HEK293 (cell line): ENCODE data around the gene PRKACB.
"Not testable (repeated sequence)": the region's sequence is repeated elsewhere in the genome, so short reads cannot be mapped to it uniquely, and the experiment has no call there.

Experiments
- CTCF ChIA-PET: fragments of 350-600 bp; formaldehyde crosslinking; extraction: SDS; loops from one replicate; lab custom pipeline; 2021; ENCODE audit warnings: antibody characterized with exemption; lab: Yijun Ruan, JAX
- POLR2A ChIA-PET: fragments of 300-600 bp; formaldehyde crosslinking; extraction: SDS; loops from one replicate; lab custom pipeline; 2020; ENCODE audit warnings: antibody characterized with exemption, inconsistent platforms; lab: Yijun Ruan, JAX
- H3K27ac ChIP-seq: fragments of 200-500 bp; sonication (Bioruptor generic); 2 replicates; pipeline ENCODE4 v1.5.1; 2014; ENCODE audit warnings: low read depth, low read length, control low read depth, inconsistent platforms; ENCODE audit errors: extremely low read depth
- H3K36me3 ChIP-seq, 2 experiments: fragments of 200-500 bp in 1 of 2; sonication (Bioruptor generic) in 1 of 2; 1 replicate in 1 of 2; 2 replicates in 1 of 2; pipeline ENCODE4 v1.5.1; 2014 to 2017; ENCODE audit warnings: inconsistent platforms in 2 of 2, low read length in 2 of 2; ENCODE audit not compliant: control insufficient read depth in 2 of 2, insufficient read depth in 1 of 2
- H3K4me1 ChIP-seq: fragments of 200-500 bp; sonication (Bioruptor generic); 2 replicates; pipeline ENCODE4 v1.5.1; 2014; ENCODE audit warnings: mild to moderate bottlenecking, low read length, inconsistent platforms; ENCODE audit not compliant: control insufficient read depth, insufficient read depth
- H3K4me3 ChIP-seq: 2 replicates; pipeline ENCODE4 v1.5.1; 2011; ENCODE audit warnings: low read depth, mild to moderate bottlenecking, control low read depth, low read length, moderate library complexity
- H3K9me3 ChIP-seq: fragments of 200-500 bp; sonication (Bioruptor generic); 2 replicates; pipeline ENCODE4 v1.5.1; 2014; ENCODE audit warnings: low read depth, low read length, inconsistent platforms; ENCODE audit not compliant: control insufficient read depth, insufficient read depth
- BCL11B ChIP-seq: fragments of 450-650 bp; formaldehyde crosslinking; IDR thresholded peaks from 2 replicates; pipeline ENCODE4 v1.5.1; 2016; ENCODE audit warnings: low read depth, missing biosample characterization, missing genetic modification characterization
- GLIS1 ChIP-seq: fragments of 450-650 bp; formaldehyde crosslinking; IDR thresholded peaks from 2 replicates; pipeline ENCODE4 v1.5.1; 2016; ENCODE audit warnings: missing biosample characterization, missing genetic modification characterization
- HOXD13 ChIP-seq: sonication (generic); formaldehyde crosslinking; IDR thresholded peaks from 2 replicates; pipeline ENCODE4 v1.8.0; 2022; ENCODE audit warnings: missing genetic modification reagents, borderline replicate concordance
- PRDM10 ChIP-seq: fragments of 450-650 bp; formaldehyde crosslinking; IDR thresholded peaks from 2 replicates; pipeline ENCODE4 v1.5.1; 2016; ENCODE audit warnings: missing biosample characterization, missing genetic modification characterization
- ZBTB10 ChIP-seq: fragments of 450-650 bp; formaldehyde crosslinking; IDR thresholded peaks from 2 replicates; pipeline ENCODE4 v1.5.1; 2016; ENCODE audit warnings: missing biosample characterization, missing genetic modification characterization
- ZBTB17 ChIP-seq: fragments of 450-650 bp; formaldehyde crosslinking; IDR thresholded peaks from 2 replicates; pipeline ENCODE4 v1.5.1; 2016; ENCODE audit warnings: missing biosample characterization, missing genetic modification characterization
- ZBTB8A ChIP-seq: fragments of 450-650 bp; formaldehyde crosslinking; IDR thresholded peaks from 2 replicates; pipeline ENCODE4 v1.5.1; 2016; ENCODE audit warnings: missing biosample characterization, missing genetic modification characterization
- ZNF169 ChIP-seq: fragments of 450-650 bp; formaldehyde crosslinking; IDR thresholded peaks from 2 replicates; pipeline ENCODE4 v1.5.1; 2016; ENCODE audit warnings: missing biosample characterization, missing genetic modification characterization
- ZNF184 ChIP-seq: fragments of 450-650 bp; IDR thresholded peaks from 2 replicates; pipeline ENCODE4 v1.5.1; 2018; ENCODE audit warnings: missing biosample characterization, mild to moderate bottlenecking, missing genetic modification characterization
- ZNF202 ChIP-seq: fragments of 450-650 bp; formaldehyde crosslinking; IDR thresholded peaks from 2 replicates; pipeline ENCODE4 v1.5.1; 2016; ENCODE audit warnings: missing biosample characterization, missing genetic modification characterization, borderline replicate concordance
- ZNF23 ChIP-seq: fragments of 450-650 bp; formaldehyde crosslinking; IDR thresholded peaks from 2 replicates; pipeline ENCODE4 v1.5.1; 2016; ENCODE audit warnings: missing biosample characterization, missing genetic modification characterization, borderline replicate concordance
- ZNF354C ChIP-seq: fragments of 450-650 bp; formaldehyde crosslinking; IDR thresholded peaks from 2 replicates; pipeline ENCODE4 v1.5.1; 2016; ENCODE audit warnings: missing biosample characterization, missing genetic modification characterization, low read depth, borderline replicate concordance
- ZNF514 ChIP-seq: fragments of 450-650 bp; formaldehyde crosslinking; IDR thresholded peaks from 2 replicates; pipeline ENCODE4 v1.5.1; 2016; ENCODE audit warnings: missing biosample characterization, missing genetic modification characterization
- ZNF529 ChIP-seq: fragments of 450-650 bp; formaldehyde crosslinking; IDR thresholded peaks from 2 replicates; pipeline ENCODE4 v1.5.1; 2017; ENCODE audit warnings: missing genetic modification characterization, missing biosample characterization; ENCODE audit not compliant: insufficient replicate concordance
- ZNF600 ChIP-seq: fragments of 450-650 bp; formaldehyde crosslinking; IDR thresholded peaks from 2 replicates; pipeline ENCODE4 v1.5.1; 2016; ENCODE audit warnings: missing biosample characterization, missing genetic modification characterization
- ZNF624 ChIP-seq: fragments of 450-650 bp; formaldehyde crosslinking; IDR thresholded peaks from 2 replicates; pipeline ENCODE4 v1.5.1; 2017; ENCODE audit warnings: missing biosample characterization, missing genetic modification characterization
- ZNF664 ChIP-seq: fragments of 450-650 bp; formaldehyde crosslinking; IDR thresholded peaks from 2 replicates; pipeline ENCODE4 v1.5.1; 2016; ENCODE audit warnings: missing biosample characterization, missing genetic modification characterization
- ZSCAN23 ChIP-seq: fragments of 450-650 bp; formaldehyde crosslinking; IDR thresholded peaks from 2 replicates; pipeline ENCODE4 v1.5.1; 2016; ENCODE audit warnings: missing biosample characterization, missing genetic modification characterization

PRKACB gene

GRCh38 chr1:84224905-84225304, 80.8 kb downstream of the PRKACB start:
- no peak for TF ChIP-seq ZNF202 (tag by site-specific recombination)
- no peak for TF ChIP-seq ZNF514 (tag by site-specific recombination)
- TF ChIP-seq ZBTB10 (tag by site-specific recombination): no peak
- TF ChIP-seq ZBTB8A (tag by site-specific recombination): no peak
- no peak for TF ChIP-seq PRDM10
- no peak for TF ChIP-seq ZNF529
- TF ChIP-seq ZSCAN23 (tag by site-specific recombination): no peak
- no peak for TF ChIP-seq ZNF23 (tag by site-specific recombination)
- TF ChIP-seq BCL11B (tag by site-specific recombination): no peak
- TF ChIP-seq, all 188 proteins: peak for 0
- Histone ChIP-seq H3K9me3 (no peaks in the 10 kb centered on the region), H3K36me3 (no peaks in the 10 kb centered on the region), H3K4me3 (no peak overlapping the region), H3K27ac (no peak overlapping the region), H3K4me1 (no peaks in the 10 kb centered on the region)
- CTCF ChIA-PET: no interaction called here
- POLR2A ChIA-PET: no interaction called here

DNA sequence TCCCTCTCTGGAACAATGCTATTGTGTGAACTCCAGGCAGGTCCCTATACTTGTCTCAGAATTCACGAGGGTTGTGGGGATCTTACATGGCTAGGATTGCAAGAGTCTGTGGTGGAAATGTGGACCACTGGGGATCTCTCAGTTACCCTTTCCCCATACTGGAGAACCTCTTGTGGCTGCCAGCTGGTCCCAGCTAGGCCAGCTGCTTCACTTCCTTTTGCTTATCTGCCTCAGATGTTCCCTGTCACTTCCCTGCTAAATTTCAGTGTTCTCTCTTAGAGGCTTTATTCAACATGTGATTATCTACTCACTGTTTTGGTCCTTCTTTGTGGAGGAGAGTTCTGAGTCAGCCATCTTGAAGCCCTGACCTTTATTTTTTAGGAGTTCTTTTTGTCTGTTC, 81.6 kb downstream of the PRKACB start:
- H3K9me3 ChIP-seq: no peaks in the 10 kb centered on the region
- POLR2A ChIA-PET: no interaction called here
- TF ChIP-seq ZNF600 (tag by site-specific recombination): no peak
- TF ChIP-seq ZNF624: no peak
- no peak for TF ChIP-seq GLIS1 (tag by site-specific recombination)
- TF ChIP-seq ZNF184 (tag by site-specific recombination): no peak
- TF ChIP-seq ZNF664: no peak
- TF ChIP-seq HOXD13 (CRISPR knock-in tag): no peak
- TF ChIP-seq ZBTB17: no peak
- no peak for TF ChIP-seq ZNF169 (tag by site-specific recombination)
- no peak for TF ChIP-seq ZNF354C
- TF ChIP-seq, all 188 proteins: peak for 0
- CTCF ChIA-PET: interaction anchor here (0.6 kb wide), 1 partner anchor 12 kb away, joined by 3 read pairs; no protein-coding TSS in a partner anchor
- no peak overlapping the region for H3K4me3 ChIP-seq
- H3K4me1 ChIP-seq: no peaks in the 10 kb centered on the region
- H3K27ac ChIP-seq: no peak overlapping the region
- no peaks in the 10 kb centered on the region for H3K36me3 ChIP-seq

DNA sequence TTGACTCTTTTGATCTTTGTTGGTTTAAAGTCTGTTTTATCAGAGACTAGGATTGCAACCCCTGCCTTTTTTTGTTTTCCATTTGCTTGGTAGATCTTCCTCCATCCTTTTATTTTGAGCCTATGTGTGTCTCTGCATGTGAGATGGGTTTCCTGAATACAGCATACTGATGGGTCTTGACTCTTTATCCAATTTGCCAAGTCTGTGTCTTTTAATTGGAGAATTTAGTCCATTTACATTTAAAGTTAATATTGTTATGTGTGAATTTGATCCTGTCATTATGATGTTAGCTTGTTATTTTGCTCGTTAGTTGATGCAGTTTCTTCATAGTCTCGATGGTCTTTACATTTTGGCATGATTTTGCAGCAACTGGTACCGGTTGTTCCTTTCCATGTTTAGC, 88.6 kb downstream of the PRKACB start:
- H3K9me3 ChIP-seq, CTCF ChIA-PET, POLR2A ChIA-PET, H3K4me1 ChIP-seq, H3K4me3 ChIP-seq, H3K36me3 ChIP-seq, H3K27ac ChIP-seq: not testable (repeated sequence)
- TF ChIP-seq ZNF529: peak; percentile 64
- TF ChIP-seq, all 188 proteins: peak for 1; not testable (repeated sequence) for 187
